Glomerular endothelial cell (primary cell): ENCODE measurements around the gene CAMTA1. TPM values are rescaled to one million over a fixed set of nuclear protein-coding genes. Genes with fewer than 3 reads are reported as not detected.

ENCODE experiments used
- DNase-seq: peaks from one replicate; pipeline ENCODE4 v3.0.0-alpha.2; 2011; ENCODE audit warnings: low read depth, low spot score; ENCODE audit errors: extremely low read depth
- total RNA-seq: library from RNA; depleted of rRNA; stranded (reverse); fragments of >200 nt; gene quantifications from 2 replicates; pipeline ENCODE4 v1.2.3, GENCODE V29; 2015

The CAMTA1 gene
- total RNA-seq, 1 donor from 2014 or later = 111 TPM

- DNase-seq = no peak
These were observed 665.6 kb downstream of the CAMTA1 start for GRCh38 chr1:7450838-7451237.

DNA sequence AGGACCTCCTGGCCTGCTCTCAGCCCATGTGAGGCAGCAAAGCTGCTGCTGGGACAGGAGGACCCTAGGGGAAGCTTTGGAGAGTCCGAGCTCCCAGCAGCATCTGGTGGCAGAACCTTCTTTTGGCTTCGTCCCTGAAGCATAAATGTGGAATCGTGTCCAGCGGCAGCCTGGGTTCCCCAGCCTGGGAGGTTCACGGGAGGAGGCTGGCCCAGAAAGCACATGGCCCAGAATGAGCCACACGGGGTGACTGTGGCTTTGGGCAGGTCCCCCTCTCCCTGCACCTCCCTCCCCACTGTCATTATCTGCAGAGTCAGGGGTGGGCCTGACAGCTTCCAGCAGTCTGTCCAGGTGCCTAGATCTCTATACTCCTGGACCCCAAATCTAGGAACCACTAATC is 667.8 kb downstream of the CAMTA1 start:
- DNase-seq = no peak

DNA sequence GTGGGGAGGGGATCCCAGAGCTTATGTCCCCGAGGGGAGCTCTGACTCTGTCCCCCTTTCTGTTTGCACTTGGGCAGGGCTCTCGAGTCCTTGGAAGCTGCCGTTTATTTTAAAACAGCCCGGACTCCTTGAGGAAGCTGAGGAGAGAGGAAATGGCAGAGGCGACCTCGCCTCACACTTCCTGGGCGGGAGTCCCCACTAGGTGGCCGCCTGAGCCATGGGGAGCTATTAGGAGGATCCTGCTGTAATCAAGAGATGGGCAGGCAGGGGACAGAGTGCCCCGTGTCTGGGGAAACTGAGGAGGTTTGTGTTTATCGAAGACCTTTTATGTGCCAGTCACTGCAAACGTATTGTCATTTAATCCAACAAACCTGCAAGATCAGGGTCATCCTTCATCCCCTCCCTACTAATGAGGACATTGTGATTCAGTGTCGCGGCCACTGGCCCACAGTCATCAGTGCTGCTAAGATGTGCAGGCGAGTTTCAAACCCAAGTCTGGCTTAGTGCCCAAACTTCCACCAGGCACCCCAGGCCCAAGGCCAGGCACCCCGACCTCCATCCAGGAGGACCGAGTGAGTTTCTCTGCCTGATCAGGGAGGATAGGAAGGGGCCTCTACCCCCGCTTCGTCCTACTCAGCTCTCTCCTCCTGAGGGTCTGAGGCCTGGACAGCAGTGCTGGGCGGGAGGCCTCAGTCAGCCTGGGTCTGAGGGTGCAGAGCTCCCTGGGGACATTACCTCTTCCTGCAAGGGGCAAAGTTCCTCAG is 669.0 kb downstream of the CAMTA1 start:
- DNase-seq = no peak

DNA sequence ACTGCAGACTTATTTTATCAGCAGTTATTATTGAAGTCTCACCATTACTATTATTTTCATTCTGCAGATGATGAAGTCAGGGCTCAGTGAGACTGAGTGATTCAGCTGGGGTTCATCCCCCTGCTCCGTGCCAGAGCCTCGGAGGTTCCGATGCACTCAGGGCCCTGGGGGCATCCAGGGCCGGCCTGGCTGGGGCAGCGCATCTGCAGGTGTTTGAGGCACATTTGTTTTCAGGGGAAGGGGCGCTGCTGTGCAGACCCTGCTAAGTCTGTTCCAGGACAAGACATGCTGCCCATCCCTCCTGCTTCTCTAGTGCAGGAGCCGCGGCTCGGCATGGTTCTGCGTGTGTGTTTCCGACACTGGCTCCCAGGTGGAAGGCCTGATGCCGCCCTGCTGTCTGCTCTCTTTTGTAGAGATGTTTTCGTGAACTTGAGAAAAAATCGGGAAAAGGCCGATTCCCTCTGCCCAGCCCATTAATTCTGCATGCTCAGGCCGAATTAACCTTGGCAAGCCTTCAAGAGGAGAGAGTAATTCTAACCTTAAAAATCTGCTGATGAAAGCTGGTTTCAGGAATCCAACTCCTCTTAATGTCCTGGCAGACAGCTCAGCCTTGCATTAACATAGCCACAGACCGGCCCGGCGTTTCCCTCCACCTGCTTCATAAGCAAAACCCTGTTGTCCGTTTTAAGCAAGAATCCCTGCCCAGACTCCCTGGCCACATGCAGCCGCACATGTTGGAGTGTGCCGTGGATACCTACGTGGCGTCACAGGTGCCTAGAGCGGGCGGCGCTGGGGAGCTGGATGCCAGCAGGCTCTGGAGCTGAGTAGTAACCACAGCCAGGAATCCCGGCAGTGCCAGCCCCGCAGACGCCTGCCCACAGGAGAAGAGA is 669.9 kb downstream of the CAMTA1 start:
- DNase-seq = no peak

DNA sequence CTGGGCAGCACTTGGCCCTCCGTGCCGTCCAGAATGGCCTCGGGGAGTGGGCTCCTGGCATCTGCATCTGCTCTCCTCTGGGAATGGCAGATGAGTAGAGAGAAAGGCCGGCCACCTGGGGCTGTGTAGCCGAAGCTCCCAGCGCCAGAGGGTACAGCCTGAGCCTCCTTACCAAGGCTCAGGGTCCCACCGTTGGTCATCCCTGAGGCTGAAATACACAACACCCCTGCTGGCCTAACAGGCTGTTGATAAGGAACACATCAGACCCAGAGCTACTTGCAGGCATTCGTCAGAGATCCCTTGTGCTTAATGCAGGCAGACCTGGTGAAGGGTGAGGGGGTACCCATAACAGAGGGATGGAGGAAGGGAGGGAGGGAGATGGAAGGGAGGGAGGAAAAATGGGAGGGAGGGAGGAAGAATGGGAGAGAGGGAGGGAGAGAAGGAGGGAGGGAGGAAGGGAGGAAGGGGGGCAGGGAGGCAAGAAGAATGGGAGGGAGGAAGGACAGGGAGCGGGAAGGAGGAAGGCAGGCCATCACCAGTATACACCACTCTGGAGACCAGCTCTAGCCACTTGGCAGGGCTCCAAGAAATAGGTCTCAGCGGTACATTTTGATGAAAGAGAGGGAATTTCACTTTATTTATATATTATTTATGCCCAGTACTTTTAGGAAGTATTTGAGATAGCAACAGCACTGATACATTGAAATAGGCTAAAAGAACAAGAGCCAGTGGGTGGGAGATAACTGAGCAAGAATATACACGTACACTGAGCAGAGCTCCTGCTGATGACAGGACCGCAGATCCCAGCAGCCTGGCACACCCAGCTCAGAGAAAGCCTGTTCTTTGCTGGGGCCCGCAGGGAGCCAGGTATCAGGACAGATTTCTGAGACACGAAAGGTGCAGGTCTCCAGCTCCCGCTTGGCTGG is 670.8 kb downstream of the CAMTA1 start:
- DNase-seq = no peak

DNA sequence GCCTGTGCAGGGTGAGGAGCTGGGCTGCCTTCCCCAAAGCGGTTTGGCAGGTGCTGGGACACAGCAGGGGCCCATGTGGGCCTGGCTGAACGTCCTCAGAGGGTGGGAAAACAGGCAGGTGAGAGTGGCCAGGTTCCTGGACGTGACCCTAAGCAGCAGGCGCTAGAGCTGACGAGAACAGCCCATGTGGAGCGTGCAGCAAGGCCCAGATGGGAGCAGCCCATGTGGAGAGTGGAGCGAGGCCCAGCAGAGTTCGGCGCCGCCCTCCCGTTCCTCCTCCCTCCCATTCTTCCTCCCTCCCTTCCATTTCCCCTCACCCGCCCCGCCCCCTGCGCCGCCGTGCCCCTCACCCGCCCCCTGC is 671.4 kb downstream of the CAMTA1 start:
- no peak for DNase-seq

- DNase-seq = no peak
These were observed 672.6 kb downstream of the CAMTA1 start for GRCh38 chr1:7457811-7458210.

GRCh38 chr1:7458946-7459345 is 673.7 kb downstream of the CAMTA1 start:
- no peak for DNase-seq

- no peak for DNase-seq
These were observed 674.7 kb downstream of the CAMTA1 start for GRCh38 chr1:7459914-7460313.

DNA sequence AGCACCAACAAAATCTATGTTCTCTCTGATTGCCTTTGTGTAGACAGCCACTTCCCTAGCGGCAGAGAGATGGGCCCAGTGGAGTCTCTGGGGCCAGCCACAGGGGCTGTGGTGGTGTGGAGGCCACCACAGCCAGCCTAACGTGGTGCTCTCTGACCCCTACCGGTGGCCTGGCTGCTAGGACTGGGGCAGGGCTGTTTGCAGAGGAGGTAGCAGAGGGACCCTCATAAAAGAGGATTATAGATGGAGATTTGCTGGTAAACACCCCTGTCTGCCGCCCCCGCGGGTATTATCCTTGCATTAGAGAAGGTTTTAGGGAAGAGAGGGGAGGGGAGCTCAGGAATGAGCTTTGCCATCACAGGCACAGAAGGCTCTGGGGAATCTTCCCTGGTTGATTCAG is 675.6 kb downstream of the CAMTA1 start:
- no peak for DNase-seq

GRCh38 chr1:7462617-7463016 is 677.4 kb downstream of the CAMTA1 start:
- no peak for DNase-seq

DNA sequence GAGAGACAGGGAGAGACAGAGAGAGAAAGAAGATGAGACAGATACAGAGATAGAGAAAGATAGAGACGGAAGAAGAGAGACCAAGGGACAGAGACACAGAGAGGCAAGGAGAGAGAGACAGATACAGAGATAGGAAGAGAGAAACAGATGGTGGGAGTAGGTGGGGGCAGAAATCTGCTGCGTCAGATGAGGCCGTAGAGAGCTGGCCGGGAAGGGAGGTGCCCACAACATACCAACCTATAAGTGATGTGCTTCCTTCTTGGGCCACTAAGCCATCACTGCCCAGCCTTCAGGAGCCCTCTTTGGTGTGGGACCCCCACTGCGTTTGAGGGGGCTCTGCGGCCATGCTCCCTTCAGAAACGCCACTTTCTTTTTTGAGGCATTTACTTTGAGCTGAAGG is 678.3 kb downstream of the CAMTA1 start:
- no peak for DNase-seq

- no peak for DNase-seq
These were observed 679.5 kb downstream of the CAMTA1 start for GRCh38 chr1:7464736-7465135.

DNA sequence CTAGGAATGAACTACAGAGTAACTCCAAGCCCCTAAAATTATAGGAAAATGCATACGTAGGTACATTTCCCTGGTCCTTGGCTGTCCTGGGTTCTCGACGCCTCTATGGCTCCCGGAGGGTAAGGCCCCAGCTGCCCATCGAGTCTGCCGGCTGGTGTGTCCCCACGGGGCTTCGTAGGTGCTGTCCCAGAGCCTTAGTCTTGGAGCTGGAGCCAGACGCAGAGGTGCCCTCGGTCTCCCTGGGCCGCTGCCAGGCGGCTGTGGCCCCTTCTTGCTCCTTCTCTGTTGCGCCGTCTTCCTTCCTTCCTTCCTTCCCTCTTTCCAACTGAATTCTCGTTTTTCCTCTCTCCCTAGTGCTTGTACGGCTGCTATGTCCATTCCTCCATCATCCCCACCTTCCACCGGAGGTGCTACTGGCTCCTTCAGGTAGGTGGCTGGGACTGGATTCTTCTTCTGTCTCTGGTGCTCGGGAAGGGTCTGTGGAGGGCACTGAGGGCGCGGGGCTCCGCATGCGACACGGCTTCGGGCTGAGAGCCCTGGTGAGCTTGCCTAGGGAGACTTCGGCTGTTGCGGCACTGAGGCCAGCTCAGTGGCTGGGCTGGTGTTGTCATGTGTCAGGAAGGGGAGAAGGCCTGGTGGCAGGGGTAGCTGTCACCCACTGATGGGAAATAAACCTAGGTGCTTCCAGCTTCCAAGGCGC is 682.4 kb downstream of the CAMTA1 start:
- DNase-seq = no peak

GRCh38 chr1:7468248-7468647 is 683.0 kb downstream of the CAMTA1 start:
- no peak for DNase-seq

DNA sequence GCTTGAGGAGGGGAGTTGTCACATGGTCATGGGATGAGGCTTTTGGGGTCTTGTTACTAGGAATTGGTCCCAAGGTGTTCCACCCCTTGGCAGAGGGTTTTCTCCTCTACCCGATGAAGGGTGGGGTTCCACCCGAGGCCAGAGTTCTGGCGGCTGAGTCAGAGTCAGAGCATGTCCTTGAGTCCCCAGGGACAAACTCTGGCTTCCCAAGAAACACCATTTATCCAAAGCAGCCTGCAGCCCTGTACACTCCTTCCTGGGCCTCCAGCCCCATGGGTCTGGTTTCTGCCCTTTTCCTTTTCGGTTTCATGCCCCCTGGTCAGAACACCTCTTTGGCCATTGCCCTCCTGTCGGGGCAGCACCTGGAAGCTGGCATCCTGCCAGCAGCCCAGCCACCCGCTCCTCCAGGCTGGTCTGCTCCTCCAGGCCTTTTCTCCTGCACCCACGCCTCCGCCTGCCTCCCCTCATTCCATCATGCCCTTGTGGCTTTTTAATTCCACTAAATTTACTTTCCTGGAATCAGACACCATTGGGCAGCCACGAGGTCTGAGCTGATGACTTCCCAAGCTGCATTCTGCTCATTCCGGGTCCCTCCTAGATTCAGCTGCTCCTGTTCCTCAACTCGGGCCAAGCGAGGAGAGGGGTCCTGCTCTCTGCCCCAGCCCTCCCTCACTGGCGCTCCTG is 684.1 kb downstream of the CAMTA1 start:
- no peak for DNase-seq

- peak; percentile 58 for DNase-seq
These were observed 685.8 kb downstream of the CAMTA1 start for GRCh38 chr1:7470904-7471638.

DNA sequence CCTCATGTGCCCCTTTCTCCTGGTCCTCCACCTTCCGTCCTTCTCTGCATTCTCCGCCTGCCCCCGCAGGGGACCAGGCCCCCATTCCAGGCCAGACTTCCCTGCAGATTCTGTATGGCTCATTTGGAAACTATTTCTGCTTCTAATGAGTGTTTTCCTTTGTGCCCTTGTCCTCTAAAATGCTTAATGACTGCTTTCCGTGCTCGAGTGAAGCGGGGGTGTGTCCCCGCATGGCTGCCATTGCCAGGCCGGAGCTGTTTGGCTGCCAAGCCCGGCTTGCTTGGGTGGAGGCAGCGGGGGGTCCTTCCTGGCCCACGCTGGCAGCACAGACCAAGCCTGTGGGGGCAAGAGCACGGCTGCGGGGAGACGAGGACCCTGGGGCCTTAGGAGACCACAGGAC is 686.6 kb downstream of the CAMTA1 start:
- DNase-seq = no peak
